ENCODE measurements around the gene DAP. TPM values are rescaled to one million over a fixed set of nuclear protein-coding genes. Genes with fewer than 3 reads are reported as not detected.

Gene DAP
- total RNA-seq, 1 experiment from 2014 or later: 17.1 TPM

- no peak for DNase-seq (ENCODE audit: low read depth, low spot score)
- in situ Hi-C loops (cut with HindIII; ENCODE audit: low pct_unique_long_range_greater_than_20kb, low sequenced_read_pairs): no loop called here
Measured at GRCh38 chr5:10705747-10706146, 55.3 kb downstream of the DAP start.

GRCh38 chr5:10704949-10705621, 55.9 kb downstream of the DAP start:
- in situ Hi-C loops (cut with HindIII; ENCODE audit: low pct_unique_long_range_greater_than_20kb, low sequenced_read_pairs): no loop called here
- peak; percentile 41 for DNase-seq (ENCODE audit: low read depth, low spot score)

GRCh38 chr5:10703676-10704075, 57.4 kb downstream of the DAP start:
- DNase-seq (ENCODE audit: low read depth, low spot score): no peak
- in situ Hi-C loops (cut with HindIII; ENCODE audit: low pct_unique_long_range_greater_than_20kb, low sequenced_read_pairs): no loop called here

- no peak for DNase-seq (ENCODE audit: low read depth, low spot score)
- in situ Hi-C loops (cut with HindIII; ENCODE audit: low pct_unique_long_range_greater_than_20kb, low sequenced_read_pairs): no loop called here
Measured at GRCh38 chr5:10702911-10703491, 58.0 kb downstream of the DAP start.

GRCh38 chr5:10702040-10702629, 58.9 kb downstream of the DAP start:
- no peak for DNase-seq (ENCODE audit: low read depth, low spot score)

GRCh38 chr5:10701567-10702039, 59.4 kb downstream of the DAP start:
- peak; percentile 77 for DNase-seq (ENCODE audit: low read depth, low spot score)
- in situ Hi-C loops (cut with HindIII; ENCODE audit: low pct_unique_long_range_greater_than_20kb, low sequenced_read_pairs): no loop called here

More at GRCh38 chr5:10702040-10702629, 58.9 kb downstream of the DAP start:
- in situ Hi-C loops (cut with HindIII; ENCODE audit: low pct_unique_long_range_greater_than_20kb, low sequenced_read_pairs): no loop called here

- in situ Hi-C loops (cut with HindIII; ENCODE audit: low pct_unique_long_range_greater_than_20kb, low sequenced_read_pairs): no loop called here
- DNase-seq (ENCODE audit: low read depth, low spot score): no peak
Measured at GRCh38 chr5:10700516-10700915, 60.5 kb downstream of the DAP start.

- DNase-seq (ENCODE audit: low read depth, low spot score): no peak
- in situ Hi-C loops (cut with HindIII; ENCODE audit: low pct_unique_long_range_greater_than_20kb, low sequenced_read_pairs): no loop called here
Measured at GRCh38 chr5:10699987-10700386, 61.0 kb downstream of the DAP start.

- DNase-seq (ENCODE audit: low read depth, low spot score): peak; percentile 34
- in situ Hi-C loops (cut with HindIII; ENCODE audit: low pct_unique_long_range_greater_than_20kb, low sequenced_read_pairs): no loop called here
Measured at GRCh38 chr5:10699281-10699874, 61.7 kb downstream of the DAP start.

- in situ Hi-C loops (cut with HindIII; ENCODE audit: low pct_unique_long_range_greater_than_20kb, low sequenced_read_pairs): no loop called here
- no peak for DNase-seq (ENCODE audit: low read depth, low spot score)
Measured at GRCh38 chr5:10695759-10696543, 65.1 kb downstream of the DAP start.

- in situ Hi-C loops (cut with HindIII; ENCODE audit: low pct_unique_long_range_greater_than_20kb, low sequenced_read_pairs): no loop called here
- DNase-seq (ENCODE audit: low read depth, low spot score): peak; percentile 88
Measured at GRCh38 chr5:10695055-10695649, 65.9 kb downstream of the DAP start.

GRCh38 chr5:10691826-10692785, 68.9 kb downstream of the DAP start:
- no peak for DNase-seq (ENCODE audit: low read depth, low spot score)
- in situ Hi-C loops (cut with HindIII; ENCODE audit: low pct_unique_long_range_greater_than_20kb, low sequenced_read_pairs): no loop called here

GRCh38 chr5:10690460-10691440, 70.3 kb downstream of the DAP start:
- no peak for DNase-seq (ENCODE audit: low read depth, low spot score)
- in situ Hi-C loops (cut with HindIII; ENCODE audit: low pct_unique_long_range_greater_than_20kb, low sequenced_read_pairs): no loop called here

- DNase-seq (ENCODE audit: low read depth, low spot score): peak; percentile 76
- in situ Hi-C loops (cut with HindIII; ENCODE audit: low pct_unique_long_range_greater_than_20kb, low sequenced_read_pairs): no loop called here
Measured at GRCh38 chr5:10689391-10690081, 71.5 kb downstream of the DAP start.

GRCh38 chr5:10688651-10689171, 72.3 kb downstream of the DAP start:
- in situ Hi-C loops (cut with HindIII; ENCODE audit: low pct_unique_long_range_greater_than_20kb, low sequenced_read_pairs): no loop called here
- no peak for DNase-seq (ENCODE audit: low read depth, low spot score)

All from SK-MEL-5 (cell line).